Measurements from ENCODE around the gene RBM25.

- TF ChIP-seq CTCF (IDR thresholded peaks at IDR 0.05) (no peak), ELF4 (CRISPR knock-in tag; IDR thresholded peaks at IDR 0.05; ENCODE audit: low read depth) (no peak), GABPB1 (CRISPR knock-in tag; IDR thresholded peaks at IDR 0.05) (no peak), ETV6 (CRISPR knock-in tag; IDR thresholded peaks at IDR 0.05) (no peak), NR1H2 (CRISPR knock-in tag; IDR thresholded peaks at IDR 0.05) (no peak), USF1 (CRISPR knock-in tag; IDR thresholded peaks at IDR 0.05) (no peak), SP1 (CRISPR knock-in tag; conservative IDR thresholded peaks at IDR 0.05) (no peak), ESRRA (CRISPR knock-in tag; IDR thresholded peaks at IDR 0.05; ENCODE audit: borderline replicate concordance) (no peak)
- TF ChIP-seq, protein P1, sequence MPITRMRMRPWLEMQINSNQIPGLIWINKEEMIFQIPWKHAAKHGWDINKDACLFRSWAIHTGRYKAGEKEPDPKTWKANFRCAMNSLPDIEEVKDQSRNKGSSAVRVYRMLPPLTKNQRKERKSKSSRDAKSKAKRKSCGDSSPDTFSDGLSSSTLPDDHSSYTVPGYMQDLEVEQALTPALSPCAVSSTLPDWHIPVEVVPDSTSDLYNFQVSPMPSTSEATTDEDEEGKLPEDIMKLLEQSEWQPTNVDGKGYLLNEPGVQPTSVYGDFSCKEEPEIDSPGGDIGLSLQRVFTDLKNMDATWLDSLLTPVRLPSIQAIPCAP (CRISPR knock-in tag; IDR thresholded peaks at IDR 0.05), result no peak
- TF ChIP-seq, protein P2, sequence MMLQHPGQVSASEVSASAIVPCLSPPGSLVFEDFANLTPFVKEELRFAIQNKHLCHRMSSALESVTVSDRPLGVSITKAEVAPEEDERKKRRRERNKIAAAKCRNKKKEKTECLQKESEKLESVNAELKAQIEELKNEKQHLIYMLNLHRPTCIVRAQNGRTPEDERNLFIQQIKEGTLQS (CRISPR knock-in tag; conservative IDR thresholded peaks at IDR 0.05), result no peak
- TF ChIP-seq, protein P3, sequence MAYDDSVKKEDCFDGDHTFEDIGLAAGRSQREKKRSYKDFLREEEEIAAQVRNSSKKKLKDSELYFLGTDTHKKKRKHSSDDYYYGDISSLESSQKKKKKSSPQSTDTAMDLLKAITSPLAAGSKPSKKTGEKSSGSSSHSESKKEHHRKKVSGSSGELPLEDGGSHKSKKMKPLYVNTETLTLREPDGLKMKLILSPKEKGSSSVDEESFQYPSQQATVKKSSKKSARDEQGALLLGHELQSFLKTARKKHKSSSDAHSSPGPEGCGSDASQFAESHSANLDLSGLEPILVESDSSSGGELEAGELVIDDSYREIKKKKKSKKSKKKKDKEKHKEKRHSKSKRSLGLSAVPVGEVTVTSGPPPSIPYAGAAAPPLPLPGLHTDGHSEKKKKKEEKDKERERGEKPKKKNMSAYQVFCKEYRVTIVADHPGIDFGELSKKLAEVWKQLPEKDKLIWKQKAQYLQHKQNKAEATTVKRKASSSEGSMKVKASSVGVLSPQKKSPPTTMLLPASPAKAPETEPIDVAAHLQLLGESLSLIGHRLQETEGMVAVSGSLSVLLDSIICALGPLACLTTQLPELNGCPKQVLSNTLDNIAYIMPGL (CRISPR knock-in tag; IDR thresholded peaks at IDR 0.05), result no peak
- TF ChIP-seq, protein P4, sequence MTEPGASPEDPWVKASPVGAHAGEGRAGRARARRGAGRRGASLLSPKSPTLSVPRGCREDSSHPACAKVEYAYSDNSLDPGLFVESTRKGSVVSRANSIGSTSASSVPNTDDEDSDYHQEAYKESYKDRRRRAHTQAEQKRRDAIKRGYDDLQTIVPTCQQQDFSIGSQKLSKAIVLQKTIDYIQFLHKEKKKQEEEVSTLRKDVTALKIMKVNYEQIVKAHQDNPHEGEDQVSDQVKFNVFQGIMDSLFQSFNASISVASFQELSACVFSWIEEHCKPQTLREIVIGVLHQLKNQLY (CRISPR knock-in tag; IDR thresholded peaks at IDR 0.05), result no peak
These were observed 114.2 kb downstream of the RBM25 start for GRCh38 chr14:73172500-73172899.
